Adrenal gland (tissue), 5 donors: ENCODE data around the gene MUC20.

Experiments used
- CTCF ChIP-seq, 6 experiments: fragments of 450-650 bp in 4 of 6; fragments of 200-600 bp in 2 of 6; sonication (generic) in 1 of 6; IDR thresholded peaks; 1 replicate in 5 of 6; 2 replicates in 1 of 6; pipeline versions ENCODE4 v1.5.1 to v1.8.0; 2016 to 2021; ENCODE audit warnings: antibody characterized with exemption in 6 of 6, mild to moderate bottlenecking in 2 of 6, moderate library complexity in 1 of 6
- POLR2A ChIP-seq, 2 donors: fragments of 450-650 bp; IDR thresholded peaks; one replicate each; pipeline ENCODE4 v1.6.1; 2017; ENCODE audit warnings: antibody characterized with exemption in 2 of 2, mild to moderate bottlenecking in 2 of 2, moderate library complexity in 1 of 2
- donor health status: DM: no; HTN: no; CAD: no.

GRCh38 chr3:195763843-195764825 is 43.4 kb downstream of the MUC20 start:
- TF ChIP-seq CTCF (IDR thresholded peaks at IDR 0.05) (no peak), POLR2A (IDR thresholded peaks at IDR 0.05) (no peak)
